T-helper 1 cell treated with Interleukin-12 subunit alpha and Interleukin-12 subunit beta and Interleukin-4 antibody, amounts not matched to agents 30 ng/mL and 1 ng/mL, for 36 hours (primary cell): ENCODE data around the gene ZNF254. TPM values are rescaled to one million over a fixed set of nuclear protein-coding genes. Genes with fewer than 3 reads are reported as not detected.
"Not testable (repeated sequence)": the region's sequence is repeated elsewhere in the genome, so short reads cannot be mapped to it uniquely, and the experiment has no call there.

Source experiments
- intact Hi-C: fragments of 100-400 bp; cut with micrococcal nuclease; formaldehyde crosslinking; loops from one replicate; pipeline ENCODE4 v1.15.1; 2024
- total RNA-seq: library from RNA; stranded (reverse); gene quantifications from 2 replicates; pipeline ENCODE4 v1.2.3, GENCODE V29; 2022

The ZNF254 gene
- 8.8 and 11.2 TPM in 2 replicates for total RNA-seq

- intact Hi-C loops, result loop anchor here (1.0 to 5.0 kb wide), 7 partner anchors 33 to 837 kb away; partner anchors contain the start of genes ZNF681, ZNF724, ZNF726 and ZNF91
Observed at GRCh38 chr19:24086974-24087595, at the start of gene ZNF254. Gene ZNF254 (plus strand): TSS chr19:24087187. CDS start chr19:24087308, 121 bp downstream.

DNA sequence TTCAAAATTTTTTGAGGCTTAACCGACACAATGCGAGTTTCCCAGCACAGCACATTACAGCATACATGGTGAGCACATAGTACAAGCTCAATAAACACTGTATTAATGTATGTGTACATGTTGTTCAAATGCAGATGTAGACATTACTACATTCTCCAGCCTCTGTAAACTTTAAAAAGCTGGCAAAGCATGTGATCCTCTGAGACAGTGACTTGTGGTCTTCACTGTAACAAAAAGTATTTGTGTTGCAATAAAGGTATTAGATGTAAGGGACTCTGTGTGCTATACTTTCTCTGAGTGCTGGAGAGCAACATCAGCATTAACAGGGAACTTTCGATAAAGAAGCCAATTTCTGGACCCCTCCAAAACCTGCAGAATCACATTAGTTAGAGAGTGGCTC is 46.4 kb upstream of the ZNF254 start:
- intact Hi-C loops, result no loop called here

DNA sequence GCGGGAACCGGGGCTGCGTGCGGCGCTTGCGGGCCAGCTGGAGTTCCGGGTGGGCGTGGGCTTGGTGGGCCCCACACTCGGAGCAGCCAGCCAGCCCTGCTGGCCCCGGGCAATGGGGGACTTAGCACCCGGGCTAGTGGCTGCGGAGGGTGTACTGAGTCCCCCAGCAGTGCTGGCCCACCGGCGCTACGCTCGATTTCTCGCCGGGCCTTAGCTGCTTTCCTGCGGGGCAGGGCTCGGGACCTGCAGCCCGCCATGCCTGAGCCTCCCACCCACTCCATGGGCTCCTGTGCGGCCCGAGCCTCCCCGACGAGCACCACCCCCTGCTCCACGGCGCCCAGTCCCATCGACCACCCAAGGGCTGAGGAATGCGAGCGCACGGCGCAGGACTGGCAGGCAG is 45.7 kb upstream of the ZNF254 start:
- intact Hi-C loops, result not testable (repeated sequence)

GRCh38 chr19:24046550-24046949 is 40.4 kb upstream of the ZNF254 start:
- intact Hi-C loops, result no loop called here

GRCh38 chr19:24048261-24048660 is 38.7 kb upstream of the ZNF254 start:
- intact Hi-C loops, result no loop called here

GRCh38 chr19:24049537-24049936 is 37.5 kb upstream of the ZNF254 start:
- intact Hi-C loops, result no loop called here

DNA sequence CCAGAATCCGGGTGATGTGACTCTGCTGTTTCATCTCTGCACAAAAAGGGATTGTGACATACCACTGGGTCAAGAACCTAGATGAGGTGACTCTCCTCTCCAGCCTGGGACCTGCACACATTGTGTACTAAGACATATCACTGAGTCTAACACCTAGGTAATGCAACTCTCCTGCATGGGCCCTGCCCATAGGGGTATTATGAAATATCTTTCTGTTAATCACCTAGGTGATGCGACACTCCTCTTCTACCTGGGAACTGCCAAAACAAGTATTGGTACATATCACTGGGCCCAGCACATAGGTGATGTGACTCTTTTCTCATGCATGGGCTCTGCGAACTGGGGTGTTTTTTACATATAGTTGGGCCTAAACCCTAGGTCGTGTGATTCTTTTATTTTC is 35.5 kb upstream of the ZNF254 start:
- intact Hi-C loops, result no loop called here

GRCh38 chr19:24052811-24053210 is 34.2 kb upstream of the ZNF254 start:
- intact Hi-C loops, result no loop called here

- intact Hi-C loops, result no loop called here
Observed at GRCh38 chr19:24053601-24054000, 33.4 kb upstream of the ZNF254 start.

DNA sequence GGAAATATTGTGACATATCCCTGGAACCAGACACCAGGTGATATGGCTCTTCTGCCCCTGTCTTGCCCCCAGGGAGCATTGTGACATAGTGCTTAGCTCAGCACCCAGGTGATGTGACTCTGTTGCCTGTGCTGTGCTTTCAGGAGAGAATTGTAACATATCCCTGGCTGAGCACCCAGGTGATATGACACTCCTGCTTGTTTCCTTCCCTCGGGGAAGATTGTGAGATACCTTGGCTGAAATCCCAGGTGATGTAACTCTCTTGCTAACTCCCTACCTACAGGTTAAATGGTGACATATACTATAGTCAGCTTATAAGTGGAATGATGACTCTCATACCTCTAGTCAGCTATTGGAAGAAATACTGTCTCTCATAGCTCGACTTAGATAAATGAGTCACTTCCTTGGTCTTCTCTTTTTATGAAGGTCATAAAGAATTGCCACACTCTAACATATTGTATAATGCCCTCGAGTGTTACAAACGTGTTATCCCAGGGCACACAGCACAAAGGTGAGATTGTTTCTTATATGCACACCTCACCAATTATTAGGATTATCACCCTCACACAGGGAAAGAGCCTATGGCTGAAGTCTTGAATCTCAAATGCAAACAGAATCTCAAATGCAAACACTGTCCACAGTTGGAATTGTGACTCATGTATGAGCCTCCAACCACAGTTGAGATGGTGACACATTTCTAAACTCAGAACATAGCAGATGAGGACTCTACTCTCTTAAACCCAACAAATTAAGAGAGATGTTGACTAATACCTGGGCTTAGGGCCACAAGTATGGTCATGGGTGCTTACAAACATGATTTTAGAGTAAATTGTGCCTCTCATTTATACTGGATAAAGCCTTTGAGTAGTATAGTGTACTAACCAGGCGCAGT is 32.7 kb upstream of the ZNF254 start:
- intact Hi-C loops, result loop anchor here (1.0 kb wide), 1 partner anchor 33 kb away; the partner anchor contains the start of gene ZNF254

- intact Hi-C loops, result no loop called here
Observed at GRCh38 chr19:24055548-24055947, 31.4 kb upstream of the ZNF254 start.

GRCh38 chr19:24057144-24057543 is 29.8 kb upstream of the ZNF254 start:
- intact Hi-C loops, result no loop called here

- intact Hi-C loops, result no loop called here
Observed at GRCh38 chr19:24059563-24060295, 27.3 kb upstream of the ZNF254 start.

- intact Hi-C loops, result no loop called here
Observed at GRCh38 chr19:24060687-24061356, 26.2 kb upstream of the ZNF254 start.

DNA sequence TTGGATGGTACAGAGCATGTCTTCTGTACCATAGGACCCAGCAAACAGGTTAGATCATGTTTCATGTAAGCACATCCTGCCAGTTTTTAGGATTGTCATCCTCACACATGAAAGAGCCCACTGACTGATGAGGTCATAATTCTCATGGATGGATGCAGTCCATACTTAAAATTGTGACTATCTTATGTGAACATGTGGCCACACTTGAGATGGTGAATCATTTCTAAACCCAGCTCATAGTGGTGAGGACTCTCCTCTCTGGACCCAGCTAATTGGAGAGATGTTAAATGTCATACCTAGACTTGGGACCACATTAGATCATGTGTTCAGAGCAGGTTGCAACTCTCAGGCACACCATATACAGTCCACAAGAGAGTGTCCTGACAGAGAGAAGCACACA is 24.8 kb upstream of the ZNF254 start:
- intact Hi-C loops, result no loop called here

DNA sequence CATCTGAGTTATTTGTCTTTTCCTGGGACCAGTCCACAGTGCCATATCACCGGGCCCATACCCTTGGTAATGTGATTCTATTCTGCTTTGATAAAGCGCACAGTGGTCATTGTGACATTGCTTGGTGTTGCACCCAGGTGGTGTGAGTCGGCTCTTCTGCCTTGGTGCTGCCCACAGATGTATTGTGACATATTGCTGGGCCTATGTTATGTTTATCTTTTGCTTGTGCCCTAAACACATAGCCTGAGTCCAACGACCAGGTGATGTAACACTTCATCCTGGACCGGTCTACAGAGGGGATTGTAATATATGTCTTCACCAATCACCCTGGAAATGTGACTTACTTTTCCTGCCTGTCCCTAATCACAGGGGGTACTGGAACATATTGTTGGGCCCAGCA is 23.7 kb upstream of the ZNF254 start:
- intact Hi-C loops, result no loop called here

- intact Hi-C loops, result no loop called here
Observed at GRCh38 chr19:24064175-24064574, 22.8 kb upstream of the ZNF254 start.

DNA sequence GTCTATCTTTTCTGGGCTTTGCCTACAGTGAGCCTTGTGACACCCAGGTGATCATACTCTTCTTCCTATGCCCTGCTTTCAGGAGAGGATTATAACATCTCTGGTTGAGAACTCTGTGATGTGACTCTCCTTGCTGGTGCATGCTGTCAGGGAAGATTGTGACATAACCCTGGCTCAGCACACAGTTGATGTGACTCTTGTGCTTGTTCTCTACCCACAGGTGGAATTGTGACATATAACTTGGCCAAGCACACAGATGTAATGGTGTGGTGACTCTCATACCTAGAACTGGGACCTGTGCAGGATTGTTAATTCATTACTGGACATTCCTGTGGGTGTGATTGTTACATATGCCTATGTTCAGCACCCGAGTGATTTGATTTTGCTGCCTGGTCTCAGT is 21.7 kb upstream of the ZNF254 start:
- intact Hi-C loops, result no loop called here

GRCh38 chr19:24065865-24066604 is 21.0 kb upstream of the ZNF254 start:
- intact Hi-C loops, result no loop called here

DNA sequence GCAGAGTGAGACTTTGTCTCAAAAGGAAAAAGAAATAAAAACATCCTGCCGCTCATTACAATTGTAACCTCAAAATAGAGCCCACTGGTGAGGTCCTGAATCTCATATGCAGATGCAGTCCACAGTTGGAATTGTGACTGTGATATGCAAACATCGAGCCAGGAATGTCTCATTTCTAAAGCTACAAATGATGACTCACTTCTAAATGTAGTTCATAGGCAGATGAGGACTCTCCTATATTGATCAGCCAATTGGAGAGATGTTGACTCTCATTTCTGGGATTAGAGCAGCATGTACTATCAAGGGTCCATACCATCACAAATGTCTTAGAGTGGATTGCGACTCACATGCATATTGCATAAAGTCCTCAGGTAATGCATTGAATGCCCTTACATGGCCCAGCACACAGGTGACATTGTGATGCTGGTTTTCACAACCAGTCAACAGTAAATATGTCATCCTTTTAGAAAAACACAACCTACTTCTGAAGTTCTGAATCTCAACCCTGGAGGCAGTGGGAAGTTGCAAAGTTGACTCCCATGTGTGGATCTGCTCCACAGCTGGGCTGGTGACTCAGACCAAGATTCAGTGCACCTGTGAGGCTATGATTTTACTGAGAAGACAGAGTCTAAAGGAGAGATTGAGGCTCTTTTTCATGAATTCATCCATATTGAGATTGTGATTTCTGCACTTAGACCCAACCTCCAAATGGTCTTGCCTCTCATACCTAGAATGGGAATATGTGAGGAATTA is 16.9 kb upstream of the ZNF254 start:
- intact Hi-C loops, result no loop called here
